ENCODE results near the gene ZNF764.
A peak's percentile ranks its signal among the peaks of the same experiment; 100 is the strongest.

ZNF764 gene

DNA sequence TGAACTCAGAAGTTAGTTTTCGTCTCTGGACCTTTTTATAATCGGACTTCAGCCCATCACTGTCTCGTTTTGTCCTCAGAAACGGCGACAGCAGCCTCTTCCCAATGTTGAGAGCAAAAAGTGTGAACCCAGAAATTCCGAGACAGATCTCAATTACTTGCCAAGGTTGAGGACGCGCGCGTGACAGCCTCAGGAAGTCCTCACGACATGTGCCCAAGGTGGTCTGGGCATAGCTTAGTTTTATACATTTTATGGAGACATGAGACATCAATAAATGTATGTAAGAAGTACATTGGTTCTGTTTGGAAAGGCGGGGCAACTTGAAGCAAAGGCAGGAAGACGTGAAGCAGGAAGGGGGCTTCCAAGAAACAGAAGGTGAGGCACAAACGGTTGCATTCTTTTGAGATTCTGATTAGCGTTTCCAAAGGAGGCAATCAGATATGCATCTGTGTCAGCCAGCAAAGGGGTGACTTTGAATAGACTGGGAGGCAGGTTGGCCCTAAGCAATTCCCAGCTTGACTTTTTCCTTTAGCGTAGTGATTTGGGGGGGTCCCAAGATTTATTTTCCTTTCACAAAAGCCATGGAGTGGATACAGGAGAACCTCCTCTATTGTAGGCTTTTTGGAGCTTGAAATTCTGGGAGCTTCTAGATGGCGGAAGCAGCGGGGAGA lies 22.9 kb downstream of the ZNF764 start:
- peak overlapping the region; percentile 85 for H3K4me3 ChIP-seq (ENCODE audit: insufficient read length, low read depth)
- peak; percentile 79 for DNase-seq (ENCODE audit: low read depth, low spot score)
- H3K9me3 ChIP-seq (ENCODE audit: insufficient read depth, low read length) = no peaks in the 10 kb centered on the region
- H3K4me1 ChIP-seq (ENCODE audit: insufficient read depth, insufficient read length) = peaks cover 4% of the 10 kb centered on the region
- TF ChIP-seq ZNF274 (IDR thresholded peaks at IDR 0.05; ENCODE audit: low read depth, low read length) (no peak), SUZ12 (IDR thresholded peaks at IDR 0.05; ENCODE audit: extremely low read depth, insufficient read depth, insufficient read length) (no peak), YY1 (IDR thresholded peaks at IDR 0.05; ENCODE audit: insufficient read depth, insufficient read length) (no peak)
- peak overlapping the region; percentile 99 for H3K9ac ChIP-seq (ENCODE audit: insufficient read length, low read depth)
- peaks cover 43% of the 10 kb centered on the region for H3K36me3 ChIP-seq (ENCODE audit: insufficient read depth, insufficient read length, low read length)
- H3K27me3 ChIP-seq (ENCODE audit: insufficient read depth, insufficient read length) = no peaks in the 10 kb centered on the region

DNA sequence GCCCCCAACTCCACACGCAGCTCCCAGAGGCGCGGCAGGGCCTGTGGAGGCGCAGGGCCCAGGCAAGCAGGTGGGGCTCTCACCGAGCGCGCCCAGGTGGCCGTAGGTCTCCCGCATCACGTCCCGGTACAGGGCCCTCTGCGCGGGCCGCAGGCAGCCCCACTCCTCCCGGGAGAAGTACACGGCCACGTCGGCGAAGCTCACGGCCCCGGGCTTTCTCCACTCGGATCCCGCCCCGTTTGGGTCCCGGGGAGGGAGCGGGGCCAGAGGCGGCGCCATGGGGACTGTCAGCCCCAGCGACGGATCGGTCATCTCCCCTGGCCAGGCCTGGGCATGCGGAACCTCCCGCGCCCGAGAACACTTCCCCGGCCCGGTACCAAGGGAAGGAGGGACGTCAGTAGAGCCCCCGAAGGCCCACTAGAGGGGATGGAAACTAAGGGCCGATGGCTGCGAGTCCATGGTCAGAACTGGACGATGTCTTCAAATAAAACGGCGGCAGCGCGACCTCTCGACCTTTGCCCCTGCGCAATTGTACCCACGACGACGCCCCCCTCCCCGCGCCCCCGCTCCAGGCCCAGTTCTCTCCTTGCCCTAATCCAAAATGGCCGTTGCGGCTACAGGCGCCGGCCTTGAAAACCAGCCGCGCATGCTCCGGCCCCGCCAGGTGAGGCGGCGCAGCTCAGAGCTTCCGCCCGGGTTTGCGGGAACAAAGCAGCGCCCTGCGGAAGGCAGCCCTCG lies 23.6 kb downstream of the ZNF764 start, which contains the start of gene ZNF747:
Gene ZNF747 (minus strand): TSS at position 491 of the 738 bp plus-strand sequence. CDS start 179 bp downstream, at position 312.
- Histone ChIP-seq H3K9ac (ENCODE audit: insufficient read length, low read depth) (peak within 1 kb of the TSS; percentile 99), H3K4me1 (ENCODE audit: insufficient read depth, insufficient read length) (peaks cover 2% of the 10 kb centered on the region), H3K9me3 (ENCODE audit: insufficient read depth, low read length) (no peaks in the 10 kb centered on the region), H3K4me3 (ENCODE audit: insufficient read length, low read depth) (peak within 1 kb of the TSS; percentile 85), H3K27me3 (ENCODE audit: insufficient read depth, insufficient read length) (no peaks in the 10 kb centered on the region), H3K36me3 (ENCODE audit: insufficient read depth, insufficient read length, low read length) (peaks cover 40% of the 10 kb centered on the region)
- DNase-seq (ENCODE audit: low read depth, low spot score) = peak; percentile 77
- TF ChIP-seq ZNF274 (IDR thresholded peaks at IDR 0.05; ENCODE audit: low read depth, low read length) (no peak), SUZ12 (IDR thresholded peaks at IDR 0.05; ENCODE audit: extremely low read depth, insufficient read depth, insufficient read length) (no peak), YY1 (IDR thresholded peaks at IDR 0.05; ENCODE audit: insufficient read depth, insufficient read length) (peak; percentile 98)

DNA sequence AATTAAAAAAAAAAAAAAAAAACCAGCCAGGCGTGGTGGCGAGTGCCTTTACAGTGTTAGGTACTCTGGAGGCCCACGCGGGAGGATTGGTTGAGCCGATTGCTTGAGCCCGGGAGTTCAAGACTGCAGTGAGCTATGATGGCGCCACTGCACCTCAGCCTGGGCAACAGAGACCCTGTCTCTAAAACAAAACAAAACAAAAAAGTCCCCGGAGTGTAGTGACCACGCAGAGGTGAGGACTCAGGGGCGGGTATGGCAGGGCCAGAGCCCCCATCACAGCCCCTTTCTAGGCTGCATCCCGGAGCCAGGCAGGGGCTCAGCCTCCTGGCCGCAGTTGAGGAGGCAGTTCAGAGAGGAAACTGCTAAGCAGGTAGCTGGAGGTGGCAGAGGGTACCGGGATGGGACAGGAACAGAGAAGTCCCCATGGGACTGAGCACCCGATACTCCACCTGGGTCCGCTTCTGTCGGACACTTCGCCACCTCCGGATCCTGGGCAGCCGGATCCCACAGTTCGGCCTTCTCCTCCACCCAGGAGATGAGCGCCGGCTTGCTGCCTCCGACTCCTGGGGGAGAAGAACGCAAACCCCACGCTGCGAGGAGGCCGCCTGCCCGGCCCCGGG lies 24.3 kb downstream of the ZNF764 start:
- Histone ChIP-seq H3K36me3 (ENCODE audit: insufficient read depth, insufficient read length, low read length) (peaks cover 35% of the 10 kb centered on the region), H3K4me3 (ENCODE audit: insufficient read length, low read depth) (peak overlapping the region; percentile 85), H3K9me3 (ENCODE audit: insufficient read depth, low read length) (no peaks in the 10 kb centered on the region), H3K4me1 (ENCODE audit: insufficient read depth, insufficient read length) (peaks cover 6% of the 10 kb centered on the region), H3K27me3 (ENCODE audit: insufficient read depth, insufficient read length) (no peaks in the 10 kb centered on the region), H3K9ac (ENCODE audit: insufficient read length, low read depth) (peak overlapping the region; percentile 93)
- DNase-seq (ENCODE audit: low read depth, low spot score) = no peak
- TF ChIP-seq SUZ12 (IDR thresholded peaks at IDR 0.05; ENCODE audit: extremely low read depth, insufficient read depth, insufficient read length) = no peak
- TF ChIP-seq YY1 (IDR thresholded peaks at IDR 0.05; ENCODE audit: insufficient read depth, insufficient read length) = no peak
- no peak for TF ChIP-seq ZNF274 (IDR thresholded peaks at IDR 0.05; ENCODE audit: low read depth, low read length)

DNA sequence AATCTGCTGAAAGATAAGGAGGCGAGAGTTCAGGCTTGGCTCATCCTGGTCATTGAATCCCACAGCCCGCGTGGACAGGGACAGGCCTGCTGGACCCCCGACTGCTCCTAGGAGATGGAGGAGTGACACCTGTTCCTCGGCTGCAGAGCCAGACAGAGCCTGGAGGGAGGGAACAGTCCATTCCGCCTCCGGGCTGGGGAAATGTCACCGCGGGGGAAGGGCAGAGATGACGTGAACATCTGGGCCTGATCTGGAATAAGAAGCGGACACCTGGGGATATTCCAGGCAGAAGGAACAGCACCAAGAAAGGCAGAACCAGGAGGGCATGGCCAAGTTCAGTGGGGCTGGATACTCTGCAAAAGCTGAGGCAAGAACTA lies 25.0 kb downstream of the ZNF764 start:
- Histone ChIP-seq H3K9ac (ENCODE audit: insufficient read length, low read depth) (peak overlapping the region; percentile 51), H3K36me3 (ENCODE audit: insufficient read depth, insufficient read length, low read length) (peaks cover 35% of the 10 kb centered on the region), H3K4me3 (ENCODE audit: insufficient read length, low read depth) (no peak overlapping the region), H3K27me3 (ENCODE audit: insufficient read depth, insufficient read length) (no peaks in the 10 kb centered on the region), H3K9me3 (ENCODE audit: insufficient read depth, low read length) (no peaks in the 10 kb centered on the region), H3K4me1 (ENCODE audit: insufficient read depth, insufficient read length) (peaks cover 7% of the 10 kb centered on the region)
- DNase-seq (ENCODE audit: low read depth, low spot score) = no peak
- no peak for TF ChIP-seq SUZ12 (IDR thresholded peaks at IDR 0.05; ENCODE audit: extremely low read depth, insufficient read depth, insufficient read length)
- TF ChIP-seq YY1 (IDR thresholded peaks at IDR 0.05; ENCODE audit: insufficient read depth, insufficient read length) = no peak
- no peak for TF ChIP-seq ZNF274 (IDR thresholded peaks at IDR 0.05; ENCODE audit: low read depth, low read length)

DNA sequence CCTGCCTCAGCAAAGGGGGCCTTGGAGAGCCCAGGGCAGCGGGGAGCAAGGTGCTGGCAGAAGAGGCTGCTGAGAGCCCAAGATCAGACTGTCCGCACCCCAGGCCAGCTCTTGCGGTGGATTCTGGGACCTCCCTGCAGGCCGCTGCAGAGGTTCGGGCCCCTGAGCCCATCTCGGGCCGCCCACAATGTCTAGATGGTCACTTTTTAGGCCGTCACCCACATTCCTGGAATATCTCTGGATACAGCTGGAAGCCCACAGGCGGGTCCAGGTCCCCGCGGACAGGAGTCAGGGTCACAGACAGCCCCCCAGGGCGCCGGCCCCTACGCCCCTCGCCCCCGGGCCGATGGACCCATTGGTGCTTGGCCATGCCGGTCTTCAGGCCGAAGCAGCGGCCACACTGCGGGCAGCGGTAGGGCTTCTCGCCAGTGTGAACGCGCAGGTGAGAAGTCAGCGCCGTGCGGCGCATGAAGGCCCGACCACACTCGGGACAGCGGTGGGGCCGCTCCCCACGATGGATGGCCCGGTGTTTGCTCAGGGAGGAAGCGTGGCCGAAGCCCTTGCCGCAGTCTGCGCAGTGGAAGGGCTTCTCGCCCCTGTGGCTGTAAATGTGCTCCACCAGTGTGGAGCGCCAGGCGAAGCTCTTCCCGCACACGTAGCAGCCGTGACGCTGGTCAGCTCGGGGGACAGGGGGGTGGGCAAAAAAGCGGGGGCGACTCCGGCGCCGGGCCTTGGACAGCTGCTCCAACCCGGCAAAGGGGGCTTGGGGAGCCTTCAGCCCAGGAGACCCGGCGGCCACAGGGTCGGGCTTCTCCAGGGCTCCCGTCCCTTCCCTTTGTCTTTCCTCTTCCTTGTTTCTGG lies 25.7 kb downstream of the ZNF764 start:
- Histone ChIP-seq H3K36me3 (ENCODE audit: insufficient read depth, insufficient read length, low read length) (peaks cover 35% of the 10 kb centered on the region), H3K4me3 (ENCODE audit: insufficient read length, low read depth) (no peak overlapping the region), H3K9me3 (ENCODE audit: insufficient read depth, low read length) (no peaks in the 10 kb centered on the region), H3K27me3 (ENCODE audit: insufficient read depth, insufficient read length) (no peaks in the 10 kb centered on the region), H3K4me1 (ENCODE audit: insufficient read depth, insufficient read length) (peaks cover 7% of the 10 kb centered on the region), H3K9ac (ENCODE audit: insufficient read length, low read depth) (peak overlapping the region; percentile 51)
- no peak for DNase-seq (ENCODE audit: low read depth, low spot score)
- no peak for TF ChIP-seq YY1 (IDR thresholded peaks at IDR 0.05; ENCODE audit: insufficient read depth, insufficient read length)

DNA sequence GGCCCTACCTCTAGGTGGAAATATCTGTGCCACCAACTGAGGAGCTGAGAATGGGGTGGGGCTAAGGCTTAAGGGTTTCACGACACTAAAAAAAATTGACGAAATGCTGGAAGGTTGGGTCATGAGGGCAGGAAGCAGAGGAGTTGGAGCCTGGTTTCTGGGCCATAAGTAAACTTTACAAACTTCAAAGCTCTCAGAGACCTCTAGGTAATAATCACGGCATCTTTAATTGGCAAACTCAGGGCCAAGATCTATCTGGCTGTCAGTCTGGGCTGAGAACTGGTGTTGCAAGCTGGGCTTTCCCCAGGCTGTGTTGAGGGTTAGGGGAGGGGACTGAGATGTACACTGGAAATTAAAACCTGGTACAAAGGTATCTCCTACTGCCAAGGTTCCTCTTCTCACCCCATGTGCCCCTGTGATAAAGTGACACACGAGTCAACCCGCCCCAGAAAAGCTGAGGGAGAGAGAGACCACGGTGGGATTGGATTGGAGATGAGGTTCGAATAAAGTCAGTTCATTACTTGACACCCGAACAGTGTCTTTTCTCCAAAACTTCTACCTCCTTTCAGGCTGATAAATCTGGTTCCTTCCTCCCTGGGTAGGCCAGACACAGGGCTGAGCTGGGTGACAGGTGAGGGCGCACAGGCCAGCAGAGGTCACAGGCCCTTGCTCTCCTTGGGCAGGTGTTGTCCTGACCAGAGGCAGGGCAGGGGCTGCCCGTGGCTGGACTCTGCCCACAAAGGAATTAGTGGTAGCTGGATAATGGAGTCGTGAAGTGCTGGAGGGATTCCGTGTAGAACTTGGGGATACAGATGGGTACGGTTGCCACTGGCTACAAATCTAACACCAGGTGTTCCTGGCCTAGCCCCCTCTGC lies 27.8 kb downstream of the ZNF764 start:
- H3K9ac ChIP-seq (ENCODE audit: insufficient read length, low read depth) = no peak overlapping the region
- H3K4me1 ChIP-seq (ENCODE audit: insufficient read depth, insufficient read length) = peaks cover 7% of the 10 kb centered on the region
- TF ChIP-seq SUZ12 (IDR thresholded peaks at IDR 0.05; ENCODE audit: extremely low read depth, insufficient read depth, insufficient read length) (no peak), YY1 (IDR thresholded peaks at IDR 0.05; ENCODE audit: insufficient read depth, insufficient read length) (no peak), ZNF274 (IDR thresholded peaks at IDR 0.05; ENCODE audit: low read depth, low read length) (no peak)

More for the DNA sequence above, 27.8 kb downstream of the ZNF764 start:
- no peak for DNase-seq (ENCODE audit: low read depth, low spot score)
- no peaks in the 10 kb centered on the region for H3K9me3 ChIP-seq (ENCODE audit: insufficient read depth, low read length)
- H3K4me3 ChIP-seq (ENCODE audit: insufficient read length, low read depth) = no peak overlapping the region
- no peaks in the 10 kb centered on the region for H3K27me3 ChIP-seq (ENCODE audit: insufficient read depth, insufficient read length)
- peaks cover 35% of the 10 kb centered on the region for H3K36me3 ChIP-seq (ENCODE audit: insufficient read depth, insufficient read length, low read length)
